AML-193 (cell line): ENCODE results near the gene PARM1.

ENCODE experiments used
- DNase-seq, 2 experiments: peaks; one replicate each; lab custom pipeline; 2025; lab: John Stamatoyannopoulos, UW

The PARM1 gene, protein sequence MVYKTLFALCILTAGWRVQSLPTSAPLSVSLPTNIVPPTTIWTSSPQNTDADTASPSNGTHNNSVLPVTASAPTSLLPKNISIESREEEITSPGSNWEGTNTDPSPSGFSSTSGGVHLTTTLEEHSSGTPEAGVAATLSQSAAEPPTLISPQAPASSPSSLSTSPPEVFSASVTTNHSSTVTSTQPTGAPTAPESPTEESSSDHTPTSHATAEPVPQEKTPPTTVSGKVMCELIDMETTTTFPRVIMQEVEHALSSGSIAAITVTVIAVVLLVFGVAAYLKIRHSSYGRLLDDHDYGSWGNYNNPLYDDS

DNA sequence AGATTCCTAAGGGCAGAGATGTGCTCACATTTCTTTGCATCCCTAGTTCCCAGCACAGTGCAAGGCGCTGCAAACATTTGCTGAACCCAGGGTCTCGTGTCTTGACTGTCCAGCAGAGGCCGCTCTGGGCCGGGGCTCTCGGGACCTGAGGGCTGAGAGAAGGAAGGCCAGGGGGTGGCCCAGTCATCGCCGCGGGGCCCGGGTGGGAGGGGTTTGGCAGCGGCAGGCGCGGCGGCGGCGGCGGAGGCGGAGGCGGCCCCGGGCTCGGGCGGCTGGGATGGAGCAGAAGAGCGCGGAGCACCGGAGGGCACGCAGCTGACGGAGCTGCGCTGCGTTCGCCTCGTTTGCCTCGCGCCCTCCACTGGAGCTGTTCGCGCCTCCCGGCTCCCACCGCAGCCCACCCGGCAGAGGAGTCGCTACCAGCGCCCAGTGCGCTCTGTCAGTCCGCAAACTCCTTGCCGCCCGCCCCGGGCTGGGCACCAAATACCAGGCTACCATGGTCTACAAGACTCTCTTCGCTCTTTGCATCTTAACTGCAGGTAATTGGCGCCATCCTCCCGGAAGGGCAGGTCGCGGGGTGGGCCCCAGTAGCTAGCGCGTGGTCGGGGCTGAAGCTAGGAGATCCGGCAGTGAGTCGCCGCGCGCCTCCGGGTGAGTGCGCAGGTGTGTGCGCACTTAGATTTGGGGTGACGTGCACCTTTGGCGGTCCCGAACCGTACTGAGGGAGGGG lies at the start of gene PARM1:
Gene PARM1, plus strand, starts transcription at position 285 of the 730 bp plus-strand sequence. Its CDS starts 212 bp downstream, at position 497.
- DNase-seq = no peak

GRCh38 chr4:74884266-74884665 lies 48.6 kb upstream of the PARM1 start:
- no peak for DNase-seq

DNA sequence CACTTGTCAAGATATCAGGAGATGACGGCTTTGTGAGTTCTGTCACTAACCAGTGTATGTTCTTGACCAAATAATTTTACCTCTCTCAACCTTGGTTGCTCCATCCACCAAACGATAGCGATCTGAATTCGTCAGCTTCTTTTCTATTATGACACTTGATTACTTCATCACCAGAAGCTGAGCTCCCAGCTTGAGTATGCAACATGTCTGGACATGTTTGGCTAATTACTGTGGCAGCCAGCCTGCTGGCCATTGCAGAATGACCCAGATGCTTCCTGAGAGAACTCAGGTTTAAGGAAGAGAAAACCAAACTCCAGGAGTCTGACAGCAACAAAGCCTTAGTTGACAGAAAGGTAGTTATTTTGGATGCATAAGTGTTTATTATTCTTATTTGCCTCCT lies 46.4 kb upstream of the PARM1 start:
- DNase-seq = no peak

- DNase-seq = no peak
These were observed 42.6 kb upstream of the PARM1 start for GRCh38 chr4:74890341-74890740.

DNA sequence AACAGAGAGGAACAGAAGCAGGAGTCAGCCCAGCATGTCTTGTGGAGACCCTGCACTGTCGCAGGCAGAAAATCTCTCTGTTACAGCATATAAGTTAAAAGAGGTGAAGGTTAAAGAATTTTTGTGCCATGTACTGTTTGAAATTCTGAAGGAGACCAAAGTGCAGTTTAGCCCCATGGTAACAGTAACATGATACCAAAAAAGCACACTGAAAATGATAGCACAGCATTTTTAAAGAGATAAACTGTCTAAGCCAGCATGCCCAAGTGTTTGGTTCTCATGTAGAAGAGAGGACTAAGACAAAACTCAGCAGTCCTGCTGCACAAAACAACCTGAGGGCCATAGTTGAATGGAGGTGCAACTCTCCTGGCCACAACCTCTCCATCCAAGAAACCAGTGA lies 41.9 kb upstream of the PARM1 start:
- no peak for DNase-seq

DNA sequence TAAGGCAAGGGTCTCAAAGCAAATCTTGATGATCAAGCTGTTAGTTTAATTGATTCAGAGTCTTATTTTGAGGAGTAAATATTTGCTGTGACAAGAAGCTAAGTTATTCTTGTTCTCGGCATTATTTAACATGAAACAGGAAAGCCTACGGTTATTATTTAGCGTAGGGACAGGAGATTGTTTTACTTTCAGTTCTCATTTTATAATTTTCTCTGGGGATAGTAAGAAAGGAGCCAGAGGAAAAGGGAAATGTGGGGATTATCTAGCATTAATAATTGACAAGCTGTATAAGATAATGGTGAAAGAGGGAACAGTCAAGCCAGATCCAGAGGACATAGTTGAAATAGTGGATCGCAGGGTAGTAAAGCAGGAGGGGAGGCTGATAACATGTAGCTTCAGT lies 39.7 kb upstream of the PARM1 start:
- DNase-seq = no peak

DNA sequence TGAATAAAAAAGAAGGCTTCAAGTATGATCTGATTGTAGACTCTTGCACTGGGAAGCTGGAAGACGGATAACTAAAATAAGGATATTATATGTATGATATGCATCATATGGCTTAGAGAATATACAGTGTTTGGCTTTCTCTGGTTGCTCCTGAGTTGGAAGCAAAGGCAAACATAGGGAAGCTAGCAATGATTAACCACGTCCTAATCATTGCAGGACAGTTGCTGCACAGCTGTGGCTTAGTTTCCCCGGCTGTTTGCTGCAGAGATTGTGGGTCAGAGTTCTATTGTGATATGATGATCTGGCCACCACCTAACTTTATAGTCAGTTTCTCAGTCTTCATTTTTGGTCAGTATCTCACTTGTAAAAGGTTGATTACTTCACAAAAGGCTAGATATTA lies 36.3 kb upstream of the PARM1 start:
- no peak for DNase-seq

GRCh38 chr4:74897386-74897785 lies 35.5 kb upstream of the PARM1 start:
- DNase-seq = no peak

DNA sequence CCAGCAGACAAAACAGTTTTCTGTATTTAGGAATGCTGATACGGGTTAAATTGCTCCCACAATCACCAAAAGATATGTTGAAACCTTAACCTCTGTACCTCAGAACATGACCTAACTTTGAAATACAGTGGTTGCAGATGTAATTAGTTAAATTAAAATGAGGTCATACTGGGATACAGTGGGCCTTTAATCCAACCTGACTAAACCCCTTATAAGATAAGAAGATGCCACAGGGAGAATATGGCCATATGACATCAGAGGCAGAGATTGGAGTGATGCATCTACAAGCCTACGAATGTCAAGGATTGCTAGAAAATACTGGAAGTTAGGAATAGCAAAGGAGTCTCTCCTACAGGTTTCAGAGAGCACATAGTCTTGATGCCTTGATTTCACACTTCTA lies 32.1 kb upstream of the PARM1 start:
- no peak for DNase-seq

DNA sequence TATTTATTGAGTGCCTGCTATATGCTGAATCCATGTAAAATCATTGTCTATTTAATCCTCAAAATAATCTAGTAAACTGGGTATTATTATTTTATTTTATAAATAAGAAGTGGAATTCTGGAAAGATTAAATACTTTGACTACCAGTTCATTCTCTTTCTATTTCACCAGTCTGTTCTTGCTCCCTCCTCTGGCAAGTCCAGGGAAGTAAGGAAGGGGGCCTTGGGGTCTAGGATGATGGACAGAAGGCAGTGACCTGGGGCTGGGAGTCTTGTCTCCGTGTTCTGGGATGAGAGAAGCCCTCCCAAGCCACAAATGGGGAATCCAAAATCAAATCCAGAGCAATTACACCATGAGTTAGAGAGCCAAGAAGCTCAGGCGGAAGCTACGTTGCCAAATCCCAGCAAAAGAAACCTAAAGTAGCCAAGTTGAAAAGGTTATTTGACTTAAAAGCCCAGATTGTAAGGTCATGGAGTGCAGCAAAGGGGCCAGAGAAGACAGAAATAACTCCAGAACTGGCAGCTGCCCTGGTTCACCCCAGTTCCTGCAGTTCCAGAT lies 28.3 kb upstream of the PARM1 start:
- no peak for DNase-seq

- DNase-seq = no peak
These were observed 26.1 kb upstream of the PARM1 start for GRCh38 chr4:74906771-74907170.

DNA sequence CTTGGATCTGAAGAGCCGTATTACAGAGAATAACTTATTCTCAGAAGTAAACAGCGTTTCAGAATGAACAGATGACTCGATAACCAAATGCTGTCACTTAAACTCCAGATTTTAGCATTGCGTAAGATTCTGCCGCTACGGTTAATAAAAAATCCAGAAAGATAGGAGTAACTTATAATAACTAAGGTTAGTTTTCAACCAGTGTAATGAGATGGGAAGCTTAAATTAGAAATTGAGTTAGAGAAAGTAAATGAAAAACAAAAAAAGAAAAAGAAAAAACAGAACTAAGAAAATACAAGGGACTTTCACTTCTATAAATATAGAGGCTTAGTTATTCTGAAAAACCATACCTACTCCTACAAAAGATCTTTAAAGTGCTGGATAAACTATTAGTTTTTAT lies 13.1 kb upstream of the PARM1 start:
- no peak for DNase-seq

GRCh38 chr4:74920704-74921103 lies 12.2 kb upstream of the PARM1 start:
- DNase-seq = no peak

- DNase-seq = no peak
These were observed 11.4 kb upstream of the PARM1 start for GRCh38 chr4:74921490-74921889.

- DNase-seq = no peak
These were observed 6.9 kb upstream of the PARM1 start for GRCh38 chr4:74926007-74926406.

DNA sequence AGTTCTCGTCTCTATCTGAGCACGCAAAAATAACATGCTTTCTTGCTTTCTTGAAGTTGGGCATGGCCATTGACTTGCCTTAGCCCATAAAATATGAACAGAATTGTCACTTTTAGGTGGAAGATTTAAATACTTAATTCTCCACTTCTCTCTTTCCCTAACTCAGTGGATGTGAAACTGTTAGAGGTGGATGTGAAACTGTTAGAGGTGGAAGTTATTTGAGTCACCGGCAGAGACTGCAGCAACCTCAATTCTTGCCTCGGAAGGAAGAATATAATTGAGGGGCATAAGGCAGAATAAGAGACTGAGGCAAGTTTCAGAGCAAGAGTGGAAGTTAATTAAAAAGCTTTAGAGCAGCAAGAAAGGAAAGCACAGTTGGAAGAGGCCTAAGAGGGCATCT lies 2.8 kb upstream of the PARM1 start:
- DNase-seq = no peak

- no peak for DNase-seq
These were observed 1.5 kb upstream of the PARM1 start for GRCh38 chr4:74931376-74931775.

DNA sequence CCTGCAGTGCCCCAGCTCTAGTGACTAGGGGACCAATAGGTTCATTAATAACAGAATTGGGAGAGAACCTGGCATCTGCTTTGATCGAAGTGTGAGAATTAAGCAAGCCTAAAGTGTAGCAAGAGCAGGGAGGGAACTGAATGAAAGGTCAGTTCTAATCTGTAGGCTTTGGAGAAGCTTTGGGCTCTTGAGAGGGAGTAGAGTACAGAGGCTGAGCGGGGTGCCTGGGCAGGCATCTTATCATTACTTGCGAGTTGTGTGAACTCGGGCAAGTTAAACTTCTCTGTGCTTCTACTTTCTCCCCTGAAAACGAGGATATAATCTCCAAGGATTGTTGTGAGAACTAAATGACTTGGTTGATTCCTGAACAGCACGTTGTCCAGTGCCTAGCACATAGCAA lies 906 bp upstream of the PARM1 start:
- no peak for DNase-seq

- no peak for DNase-seq
These were observed 673 bp downstream of the PARM1 start for GRCh38 chr4:74933562-74934015.

- DNase-seq = no peak
These were observed 1.3 kb downstream of the PARM1 start for GRCh38 chr4:74934016-74934831.

DNA sequence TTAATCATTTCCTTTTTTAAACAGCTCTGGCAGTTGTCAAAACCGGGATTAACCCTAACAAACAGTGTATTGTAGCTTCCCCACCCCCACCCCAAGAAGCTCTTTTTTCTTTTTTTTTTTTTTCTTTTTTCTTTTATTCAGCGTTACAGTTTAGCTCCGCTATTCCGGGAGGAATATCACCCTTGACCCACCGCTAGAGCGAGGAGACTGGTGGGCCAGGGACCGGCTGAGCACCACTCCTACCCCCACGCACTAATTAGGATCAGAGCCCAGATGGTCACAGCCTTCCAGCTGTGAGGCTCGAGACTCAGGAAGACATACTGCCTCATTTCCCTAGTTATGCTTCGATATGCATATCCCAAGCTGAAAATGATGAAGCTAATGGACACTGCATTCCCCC lies 2.0 kb downstream of the PARM1 start:
- no peak for DNase-seq

DNA sequence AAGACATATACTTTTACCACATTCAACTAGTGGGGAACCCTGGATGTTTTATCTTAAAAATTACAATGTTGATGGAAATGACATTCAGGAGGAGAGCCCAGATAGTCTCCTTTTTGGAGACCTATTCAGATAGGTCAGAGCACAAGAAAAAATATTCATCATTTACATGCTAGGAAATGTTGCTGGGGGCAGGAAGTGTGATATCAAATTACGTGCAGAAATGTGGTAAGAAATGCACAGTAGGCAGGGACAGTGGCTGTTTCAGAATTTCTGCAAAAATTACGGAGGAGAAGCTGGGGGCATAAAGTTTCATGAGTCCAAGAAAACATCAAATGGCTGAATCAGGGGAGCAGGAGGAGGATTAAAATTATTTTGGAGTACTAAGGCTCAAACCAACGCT lies 8.2 kb downstream of the PARM1 start:
- no peak for DNase-seq
